Upper lobe of right lung (tissue), 1 donor: ENCODE results near the gene CCNT1. TPM values are rescaled to one million over a fixed set of nuclear protein-coding genes. Genes with fewer than 3 reads are reported as not detected.

ENCODE experiments used
- ATAC-seq: fragments of 200-7000 bp; cut with Tn5 transposase; one replicate; pipeline ENCODE4 v1.9.1; 2020; ENCODE audit warnings: mild to moderate bottlenecking, moderate library complexity
- DNase-seq: peaks from one replicate; pipeline ENCODE4 v3.0.0-alpha.2; 2020
- H3K27ac ChIP-seq: fragments of 200-600 bp; one replicate; pipeline ENCODE4 v1.8.0; 2022
- H3K27me3 ChIP-seq: fragments of 200-600 bp; one replicate; pipeline ENCODE4 v1.8.0; 2022; ENCODE audit warnings: mild to moderate bottlenecking
- H3K36me3 ChIP-seq: fragments of 200-600 bp; one replicate; pipeline ENCODE4 v1.8.0; 2022
- H3K4me1 ChIP-seq: fragments of 200-600 bp; one replicate; pipeline ENCODE4 v1.8.0; 2022
- H3K4me3 ChIP-seq: fragments of 200-600 bp; one replicate; pipeline ENCODE4 v1.8.0; 2022; ENCODE audit warnings: mild to moderate bottlenecking
- H3K9me3 ChIP-seq: fragments of 200-600 bp; one replicate; pipeline ENCODE4 v1.8.0; 2022
- CTCF ChIP-seq: fragments of 200-600 bp; IDR thresholded peaks from one replicate; pipeline ENCODE4 v1.8.0; 2022; ENCODE audit warnings: antibody characterized with exemption
- intact Hi-C: fragments of 100-400 bp; cut with DNase I; formaldehyde crosslinking; loops from one replicate; pipeline ENCODE4 v1.11.0; 2022
- total RNA-seq: library from RNA; stranded (reverse); fragmentation: NEBNext Ultra II Directional; extraction: Animal tissue kit (Norgen Biotek cat#: 25700); gene quantifications from one replicate; pipeline ENCODE4 v1.2.1, GENCODE V29; 2021
- donor health status: DM: no; HTN: yes; CAD: no; lungs with severe emphysema.

Gene CCNT1
- total RNA-seq, 1 donor from 2014 or later = 31.2 TPM

- intact Hi-C loops = no loop called here
- H3K4me1 ChIP-seq = peaks cover 12% of the 10 kb centered on the region
- no peak overlapping the region for H3K4me3 ChIP-seq
- ATAC-seq = no peak
- no peak for DNase-seq
- no peaks in the 10 kb centered on the region for H3K9me3 ChIP-seq
- no peak for TF ChIP-seq CTCF
- peaks cover 59% of the 10 kb centered on the region for H3K36me3 ChIP-seq
- no peaks in the 10 kb centered on the region for H3K27me3 ChIP-seq
- H3K27ac ChIP-seq = no peak overlapping the region
These were observed 26.1 kb downstream of the CCNT1 start for GRCh38 chr12:48690436-48690835.

GRCh38 chr12:48688836-48689235, 27.7 kb downstream of the CCNT1 start:
- no peak for TF ChIP-seq CTCF
- DNase-seq (no peak), ATAC-seq (no peak)
- Histone ChIP-seq H3K36me3 (peaks cover 43% of the 10 kb centered on the region), H3K27me3 (no peaks in the 10 kb centered on the region), H3K4me1 (peaks cover 12% of the 10 kb centered on the region), H3K27ac (no peak overlapping the region), H3K4me3 (no peak overlapping the region), H3K9me3 (no peaks in the 10 kb centered on the region)
- intact Hi-C loops = no loop called here

GRCh38 chr12:48687592-48687991, 28.9 kb downstream of the CCNT1 start:
- ATAC-seq = no peak
- intact Hi-C loops = no loop called here
- peaks cover 12% of the 10 kb centered on the region for H3K4me1 ChIP-seq

DNA sequence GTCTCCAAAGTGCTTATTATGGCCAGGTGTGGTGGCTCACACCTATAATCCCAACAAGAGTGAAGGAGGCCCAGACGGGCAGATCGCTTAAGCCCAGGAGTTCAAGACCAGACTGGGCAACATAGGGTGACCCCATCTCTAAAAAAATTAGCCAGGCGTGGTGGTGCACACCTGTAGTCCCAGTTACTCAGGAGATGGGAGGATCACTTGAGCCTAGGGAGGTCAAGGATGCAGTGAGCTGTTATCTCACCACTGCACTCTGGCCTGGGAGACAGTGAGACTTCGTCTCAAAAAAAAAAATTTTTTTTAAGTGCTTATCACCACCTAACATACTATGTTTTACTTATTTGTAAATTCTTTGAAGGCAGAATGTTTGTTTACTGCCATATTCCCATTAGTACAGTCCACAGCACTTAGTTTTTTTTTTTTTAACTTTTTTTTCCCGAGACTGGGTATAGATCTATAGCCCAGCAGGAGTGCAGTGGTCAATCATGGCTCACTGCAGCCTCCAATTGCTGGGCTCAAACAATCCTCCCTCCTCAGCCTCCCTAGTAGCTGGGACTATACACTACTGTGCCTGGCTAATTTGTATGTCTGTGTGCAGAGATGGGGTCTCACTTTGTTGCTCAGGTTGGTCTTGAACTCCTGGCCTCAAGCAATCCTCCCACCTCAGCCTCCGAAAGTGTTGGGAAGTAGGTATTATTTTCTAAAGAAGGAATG, 29.7 kb downstream of the CCNT1 start:
- no peak for TF ChIP-seq CTCF
- no peak for ATAC-seq
- H3K9me3 ChIP-seq = no peaks in the 10 kb centered on the region

More at GRCh38 chr12:48687592-48687991, 28.9 kb downstream of the CCNT1 start:
- Histone ChIP-seq H3K9me3 (no peaks in the 10 kb centered on the region), H3K36me3 (peaks cover 30% of the 10 kb centered on the region), H3K27me3 (no peaks in the 10 kb centered on the region), H3K4me3 (no peak overlapping the region), H3K27ac (no peak overlapping the region)
- TF ChIP-seq CTCF = no peak
- DNase-seq = no peak

DNA sequence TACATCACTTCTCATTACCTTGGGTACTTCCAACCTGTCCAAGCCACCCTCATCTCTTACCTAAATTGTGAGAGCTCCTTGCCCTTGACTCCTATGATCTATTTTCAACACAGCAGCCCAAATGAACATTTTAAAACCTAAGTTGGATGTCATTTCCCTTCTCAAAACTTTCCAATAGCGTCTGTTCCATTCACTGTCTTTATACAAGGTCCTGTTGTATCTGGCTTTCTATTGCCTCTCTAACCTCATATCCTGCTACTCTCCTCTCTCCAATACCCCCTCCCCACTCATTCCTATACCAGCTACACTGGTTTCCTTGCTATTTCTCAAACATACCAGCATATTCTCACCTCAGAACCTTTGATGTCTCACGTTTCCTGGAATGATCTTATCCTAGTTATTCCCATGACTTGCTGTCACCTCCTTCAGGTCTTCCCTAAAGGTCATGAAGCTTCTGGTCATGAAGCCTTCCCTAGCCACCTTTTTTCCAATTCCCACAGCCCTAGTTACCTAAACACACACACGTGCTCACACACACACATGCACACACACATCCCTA, 30.4 kb downstream of the CCNT1 start:
- DNase-seq (no peak), ATAC-seq (no peak)
- intact Hi-C loops = no loop called here
- no peak overlapping the region for H3K4me3 ChIP-seq
- H3K27me3 ChIP-seq = no peaks in the 10 kb centered on the region
- no peaks in the 10 kb centered on the region for H3K9me3 ChIP-seq
- H3K27ac ChIP-seq = no peak overlapping the region
- no peak for TF ChIP-seq CTCF
- peaks cover 7% of the 10 kb centered on the region for H3K4me1 ChIP-seq
- H3K36me3 ChIP-seq = peaks cover 21% of the 10 kb centered on the region

More for the DNA sequence above, 29.7 kb downstream of the CCNT1 start:
- no peak for DNase-seq
- peaks cover 12% of the 10 kb centered on the region for H3K4me1 ChIP-seq
- no peak overlapping the region for H3K4me3 ChIP-seq
- H3K36me3 ChIP-seq = peaks cover 22% of the 10 kb centered on the region
- intact Hi-C loops = no loop called here
- no peak overlapping the region for H3K27ac ChIP-seq
- no peaks in the 10 kb centered on the region for H3K27me3 ChIP-seq
